HG03175 (cell line): ENCODE measurements around the gene ATXN7L1.

Experiments used
- ATAC-seq: cut with Tn5 transposase; IDR thresholded peaks from one replicate; pipeline ENCODE4 v1.9.1; 2021; ENCODE audit warnings: mild to moderate bottlenecking, moderate library complexity; ENCODE audit not compliant: unreplicated experiment

ATXN7L1 gene

DNA sequence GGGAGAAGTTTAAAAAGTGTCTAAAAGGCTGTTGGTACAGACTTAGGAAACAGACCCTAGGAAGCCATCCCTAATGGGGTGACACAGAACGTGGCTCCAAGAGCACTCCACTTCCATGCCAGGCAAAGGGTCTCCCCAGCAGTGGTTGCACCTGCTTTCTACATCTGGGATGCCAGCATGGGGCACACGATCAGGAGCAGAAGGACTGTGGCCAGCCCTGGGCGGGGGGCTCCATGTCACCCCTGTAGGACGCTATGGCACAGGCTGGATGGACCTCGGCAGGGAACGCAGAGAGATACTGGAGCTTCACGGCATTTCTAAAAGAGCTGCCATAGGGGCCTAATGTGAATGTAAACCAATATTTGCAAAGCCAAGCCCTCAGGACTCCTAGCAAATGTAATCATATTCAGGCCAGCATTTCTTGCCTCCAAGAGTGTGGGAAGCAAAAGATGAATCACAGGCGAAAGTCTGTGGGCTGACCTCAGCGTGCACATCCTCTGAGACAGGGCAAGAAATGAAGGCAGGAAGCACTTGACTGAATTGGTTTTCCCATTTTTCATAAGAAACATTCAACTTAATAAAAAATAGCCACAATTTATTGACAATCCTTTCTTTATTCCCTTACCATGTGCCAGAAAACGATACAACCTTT, 93.9 kb downstream of the ATXN7L1 start:
- ATAC-seq, result no peak

DNA sequence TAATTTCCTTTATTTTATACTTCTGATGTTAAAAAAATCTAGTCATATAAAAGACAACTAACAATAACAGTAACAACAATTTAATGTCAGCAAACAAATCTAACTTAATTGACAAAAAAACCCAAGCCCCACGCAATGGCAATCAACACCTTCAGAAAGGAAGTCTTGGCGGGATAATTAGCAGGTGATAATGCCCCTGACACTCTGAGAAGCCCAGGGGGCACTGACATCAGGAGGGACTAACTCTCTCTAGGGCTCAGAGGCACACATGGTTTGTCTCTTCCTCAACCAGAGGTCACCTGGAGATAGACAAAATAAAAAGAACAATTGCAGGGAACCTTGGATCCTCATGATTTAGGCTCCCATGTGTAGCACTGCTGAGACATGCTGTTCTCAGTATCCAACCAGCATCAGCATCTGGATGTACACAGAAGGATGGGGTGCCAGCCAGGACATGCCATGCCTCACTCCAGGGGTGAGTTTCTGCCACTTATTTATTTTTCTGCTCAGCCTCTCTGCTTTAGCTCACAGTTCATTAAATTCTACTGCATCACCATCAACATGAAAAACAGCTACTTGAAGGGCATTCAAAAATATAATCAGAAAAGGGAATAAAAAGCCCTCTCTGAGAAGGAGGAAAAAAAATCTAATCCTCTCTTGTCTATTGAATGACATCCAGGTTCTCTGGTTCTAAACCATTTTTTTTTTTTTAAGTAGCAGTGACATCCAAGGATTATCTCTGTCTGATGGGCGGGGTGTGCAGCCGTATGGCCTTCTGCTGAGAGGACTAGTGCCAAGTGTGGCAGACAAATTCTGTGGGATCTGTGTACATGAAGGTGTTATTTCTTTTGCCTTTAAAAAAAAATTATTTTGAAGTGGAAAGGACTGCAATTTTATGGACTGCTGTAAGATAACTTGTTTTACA, 96.3 kb downstream of the ATXN7L1 start:
- no peak for ATAC-seq

DNA sequence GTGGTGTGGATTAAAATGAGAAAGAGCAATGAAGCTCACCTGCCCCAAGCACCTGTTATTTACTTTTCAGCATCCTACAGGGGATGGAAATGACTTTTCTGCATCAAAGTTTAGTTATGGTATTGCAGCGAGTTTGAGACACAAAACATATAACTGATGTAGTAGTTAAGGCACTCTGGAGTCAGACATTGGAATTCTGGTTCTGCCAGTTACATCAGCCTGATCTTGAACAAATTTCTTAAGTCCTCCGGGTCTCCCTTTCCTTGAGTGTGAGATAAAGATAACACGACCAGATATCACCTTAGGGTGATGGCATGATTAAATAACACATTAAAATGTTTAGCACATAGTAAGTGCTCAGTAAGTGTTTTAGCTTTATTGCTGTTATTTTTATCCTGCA, 97.4 kb downstream of the ATXN7L1 start:
- no peak for ATAC-seq

DNA sequence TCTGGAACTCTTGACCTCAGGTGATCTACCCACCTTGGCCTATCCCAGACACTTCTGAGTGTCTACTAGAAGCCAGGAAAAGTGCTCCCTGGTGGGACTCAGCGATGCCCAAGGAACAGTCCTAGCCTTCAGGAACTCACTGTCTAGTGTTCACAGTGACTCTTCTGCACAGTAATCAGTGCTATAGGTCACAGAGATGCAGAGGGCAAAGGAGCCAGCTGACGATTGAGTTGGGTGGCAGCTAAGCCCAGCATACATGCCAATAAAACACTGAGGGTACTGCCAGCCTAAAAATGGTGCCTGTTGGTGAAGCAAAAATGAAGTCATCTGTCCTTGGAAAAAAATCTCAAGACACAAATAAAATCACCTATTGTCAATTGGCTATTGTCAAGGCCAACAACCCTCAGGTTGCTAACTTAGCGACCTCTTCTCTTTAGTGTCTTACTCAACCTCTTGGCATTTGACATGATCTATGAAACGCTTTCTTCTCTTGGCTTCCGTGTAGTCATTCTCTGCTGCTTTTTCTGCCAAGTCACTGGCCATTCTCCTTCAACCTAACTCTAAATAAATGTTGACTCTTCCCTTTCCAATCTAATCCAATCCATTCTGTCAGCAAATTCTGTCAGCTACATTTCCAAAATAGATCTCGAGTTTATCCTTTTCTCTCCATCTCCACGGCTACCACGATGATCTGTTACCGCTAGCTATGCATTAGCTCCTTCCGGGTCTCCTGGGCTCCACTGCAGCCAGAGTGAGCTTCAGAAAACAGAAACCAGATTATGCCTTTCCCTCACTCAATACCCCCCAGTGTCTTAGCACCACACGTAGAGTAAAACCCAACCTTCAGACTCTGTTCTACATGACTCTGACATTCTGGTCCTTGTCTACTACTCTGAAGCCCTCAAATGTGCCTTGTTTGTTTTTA, 99.2 kb downstream of the ATXN7L1 start:
- ATAC-seq, result no peak

DNA sequence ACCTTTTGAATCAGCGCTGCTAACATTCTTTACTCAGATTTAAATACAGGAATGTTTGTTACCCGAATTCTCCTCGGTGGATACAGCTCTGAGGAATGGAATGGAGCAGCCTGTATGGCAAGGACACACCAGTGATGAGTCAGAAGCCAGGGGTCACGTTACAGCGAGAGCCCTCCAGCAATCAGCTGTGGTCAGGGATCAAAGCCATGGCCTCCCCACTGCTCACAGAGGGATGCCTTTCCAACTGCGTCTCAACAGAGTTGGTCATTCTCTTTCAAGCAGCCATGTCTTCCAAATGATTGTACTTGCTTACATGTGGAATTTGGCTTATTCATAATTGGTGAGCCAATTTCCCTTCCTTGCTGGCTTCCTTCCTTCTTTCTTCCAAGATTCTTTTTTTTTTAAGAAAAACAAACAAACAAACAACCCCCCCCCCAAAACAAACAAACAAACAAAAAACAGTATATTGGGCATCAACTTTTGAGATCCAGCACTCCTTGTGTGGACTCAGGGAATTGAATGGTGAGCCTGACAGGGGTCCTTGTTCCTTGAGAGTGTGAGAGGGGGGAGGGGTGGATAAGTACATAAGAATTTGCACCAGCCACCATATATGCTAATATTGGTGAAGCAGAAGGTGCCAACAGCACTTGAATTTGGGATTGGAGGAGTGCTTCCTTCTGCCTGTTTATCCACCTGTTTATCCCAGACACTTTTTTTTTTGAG, 100.2 kb downstream of the ATXN7L1 start:
- ATAC-seq, result no peak

DNA sequence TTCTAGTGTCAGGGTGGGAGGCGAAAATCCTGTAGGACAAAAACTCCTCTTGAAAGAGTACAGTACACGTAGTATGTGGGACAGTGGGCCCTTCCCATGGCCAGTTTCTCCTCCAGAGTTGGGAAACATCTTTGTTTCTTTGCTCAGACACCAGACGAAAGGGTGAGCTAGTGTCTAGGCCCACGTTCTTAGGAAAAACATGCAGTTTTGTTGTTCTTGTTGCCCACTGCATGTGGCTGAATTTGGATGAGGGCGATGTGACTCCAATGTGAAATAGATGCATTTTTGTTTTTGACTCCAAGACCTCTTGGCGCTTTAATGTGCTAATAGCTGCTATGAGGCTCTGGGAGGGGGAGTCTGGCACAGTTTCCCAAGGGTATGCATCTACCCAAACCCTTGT, 100.8 kb downstream of the ATXN7L1 start:
- no peak for ATAC-seq

DNA sequence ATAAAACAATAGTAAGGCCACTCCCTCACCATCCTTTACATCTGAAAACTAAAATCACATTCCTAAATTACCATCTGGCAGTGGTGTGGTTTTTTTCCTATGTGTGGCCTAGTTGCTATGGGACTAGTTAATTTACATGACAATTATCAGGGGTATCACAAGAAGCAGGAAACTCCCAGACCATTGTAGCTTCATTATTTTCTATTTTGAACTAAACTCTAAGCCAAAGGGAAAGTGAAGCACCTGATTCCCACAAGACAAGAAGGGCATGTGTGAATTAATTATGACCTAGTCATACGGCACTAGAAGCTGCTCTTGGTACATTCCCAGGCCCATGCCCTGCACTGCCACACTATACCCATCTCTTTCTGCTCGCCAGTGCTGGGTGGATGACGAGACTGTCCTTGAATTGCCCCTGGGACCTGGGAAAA, 103.4 kb downstream of the ATXN7L1 start:
- no peak for ATAC-seq

DNA sequence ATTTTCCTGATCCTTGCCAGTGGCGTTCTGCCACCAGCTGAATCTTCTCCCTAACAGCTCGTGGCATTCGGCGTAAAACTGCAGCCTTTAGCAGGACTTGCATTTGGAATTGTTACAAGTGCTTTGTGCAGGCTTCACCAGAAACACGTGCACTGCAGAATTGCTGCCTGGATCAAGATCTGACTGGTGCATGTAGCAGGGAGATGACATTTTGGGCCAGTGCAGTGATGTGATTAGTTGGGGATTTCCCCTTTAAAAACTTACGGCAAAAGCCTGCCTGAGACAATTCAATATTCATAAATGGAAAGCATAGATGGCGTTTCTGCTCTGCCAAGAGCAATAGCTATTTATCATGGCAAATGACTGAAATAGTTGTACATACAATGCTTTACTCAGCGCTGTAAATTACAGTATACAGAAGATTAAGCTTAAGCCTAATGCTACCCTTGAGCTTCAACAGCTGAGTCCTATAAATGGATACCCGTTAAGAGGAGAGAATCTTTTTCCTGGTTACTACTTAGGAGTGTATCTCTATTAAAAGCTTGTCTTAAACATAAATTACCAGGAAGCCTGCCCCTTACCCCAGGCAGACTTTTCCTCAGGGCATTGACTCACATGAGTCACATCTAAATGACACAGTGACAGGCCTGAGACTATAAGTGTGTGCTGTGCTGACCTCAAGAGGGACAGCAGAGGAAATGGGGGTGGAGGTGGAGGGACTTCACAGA, 106.3 kb downstream of the ATXN7L1 start:
- ATAC-seq, result no peak

DNA sequence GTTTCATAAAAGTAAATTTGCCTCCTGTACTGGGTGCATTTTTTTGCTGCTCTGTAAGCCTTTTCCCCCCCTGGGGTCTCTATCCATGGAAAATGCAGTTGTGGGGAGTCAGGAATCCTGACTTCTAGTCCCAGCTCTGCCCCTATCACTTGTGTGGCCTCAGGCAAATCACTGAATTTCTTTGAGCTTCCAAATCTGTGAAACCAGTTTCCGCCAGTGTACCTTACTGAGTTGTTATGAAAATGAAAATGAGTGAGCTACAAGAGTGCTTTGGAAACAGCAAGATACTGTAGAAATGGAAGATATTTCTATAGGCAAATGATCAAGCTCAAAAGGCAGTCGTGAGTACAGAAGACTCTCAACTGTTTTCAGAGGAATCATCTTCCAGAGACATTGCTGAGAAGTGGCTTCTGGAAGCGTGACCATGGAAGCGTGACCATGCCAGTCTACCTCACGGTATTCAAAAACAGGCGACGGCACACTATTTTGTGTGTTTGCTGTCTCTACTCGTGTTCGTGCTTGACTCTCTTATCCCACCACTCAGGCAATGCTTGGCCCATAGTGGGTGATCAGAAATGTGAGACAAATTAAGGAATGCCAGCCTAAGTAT, 107.4 kb downstream of the ATXN7L1 start:
- no peak for ATAC-seq

DNA sequence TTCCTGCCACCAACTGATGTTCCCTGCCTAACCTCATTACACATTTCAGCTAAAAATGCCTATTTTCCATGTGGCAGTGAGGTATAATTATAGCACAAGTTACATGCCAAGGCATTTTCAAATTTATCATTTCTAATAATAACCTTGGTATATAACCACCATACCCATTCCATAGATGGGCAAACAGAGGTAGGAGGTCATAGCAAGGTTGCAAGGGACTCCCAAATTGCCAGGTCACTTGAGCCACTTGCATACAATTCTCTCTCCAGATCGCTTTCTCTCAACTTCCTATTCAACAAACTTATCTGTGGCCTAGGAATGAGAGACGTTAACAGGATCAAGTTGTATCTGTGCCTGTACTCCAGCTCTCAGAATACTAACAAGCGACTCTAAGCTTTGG, 108.3 kb downstream of the ATXN7L1 start:
- no peak for ATAC-seq

DNA sequence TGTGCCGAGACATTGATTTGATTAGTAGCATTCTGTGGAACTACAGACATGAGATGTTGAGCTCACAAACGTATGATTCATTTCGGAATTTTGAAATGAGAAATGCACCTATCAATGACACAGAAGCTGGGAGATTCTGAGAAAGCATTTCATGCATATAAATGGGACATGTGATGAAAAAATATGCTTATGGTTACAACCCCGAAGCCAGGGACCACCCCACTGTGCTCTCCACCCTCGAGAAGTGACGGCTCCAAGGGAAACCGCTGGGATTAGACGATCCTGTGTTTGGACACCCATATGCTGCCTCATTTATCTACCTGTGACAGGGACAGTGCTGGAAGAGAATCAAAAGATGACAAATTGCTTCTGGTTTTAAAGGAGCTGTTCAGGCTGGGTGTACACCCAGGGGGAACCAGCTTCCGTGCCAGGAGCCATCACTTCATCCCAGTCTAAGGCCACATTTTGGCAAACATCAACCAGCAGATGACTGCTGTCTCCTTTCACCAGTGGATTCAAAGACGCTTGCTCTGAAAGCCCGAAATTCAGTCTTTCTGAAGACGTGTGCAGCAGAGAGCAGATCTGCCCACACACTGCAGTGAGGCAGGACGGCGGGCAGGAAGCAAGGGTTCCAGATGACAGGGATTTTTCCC, 109.9 kb downstream of the ATXN7L1 start:
- ATAC-seq, result no peak

DNA sequence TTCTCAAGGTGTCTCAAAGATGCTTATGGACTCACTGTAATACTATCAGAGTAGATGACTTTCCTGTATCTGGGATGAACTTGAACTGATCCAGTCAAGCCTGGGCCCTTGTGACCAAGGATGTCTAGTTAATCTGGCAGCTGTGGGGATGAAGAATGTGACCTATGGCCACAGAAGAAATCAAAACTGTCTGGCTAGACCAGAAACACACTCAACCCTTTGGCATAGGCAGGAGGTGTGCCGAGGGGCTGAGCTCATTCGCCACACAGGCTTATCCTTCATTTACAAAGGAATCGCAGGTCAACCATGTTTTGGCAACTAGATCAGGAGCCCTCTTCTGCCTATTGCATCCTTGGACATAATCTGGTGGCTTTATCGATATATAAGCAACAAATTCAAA, 110.6 kb downstream of the ATXN7L1 start:
- ATAC-seq, result no peak

DNA sequence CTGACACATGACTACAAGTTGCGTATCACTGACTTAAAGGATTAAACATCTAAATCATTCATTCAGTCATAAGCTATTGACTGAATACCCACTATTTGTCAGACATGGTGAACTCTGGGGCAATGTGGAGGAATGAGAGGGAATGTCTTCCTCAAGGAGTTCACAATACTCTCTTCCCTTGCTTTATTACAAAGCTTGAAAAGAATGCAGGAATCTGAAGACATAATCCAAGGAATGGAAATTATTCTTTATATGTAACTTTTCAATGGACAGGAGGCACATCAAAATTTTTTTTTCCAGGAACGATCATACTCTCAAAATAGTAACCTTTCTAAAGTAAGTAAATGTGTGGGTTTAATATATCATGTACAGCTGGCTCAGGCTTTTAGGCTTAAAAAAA, 111.9 kb downstream of the ATXN7L1 start:
- ATAC-seq, result no peak

DNA sequence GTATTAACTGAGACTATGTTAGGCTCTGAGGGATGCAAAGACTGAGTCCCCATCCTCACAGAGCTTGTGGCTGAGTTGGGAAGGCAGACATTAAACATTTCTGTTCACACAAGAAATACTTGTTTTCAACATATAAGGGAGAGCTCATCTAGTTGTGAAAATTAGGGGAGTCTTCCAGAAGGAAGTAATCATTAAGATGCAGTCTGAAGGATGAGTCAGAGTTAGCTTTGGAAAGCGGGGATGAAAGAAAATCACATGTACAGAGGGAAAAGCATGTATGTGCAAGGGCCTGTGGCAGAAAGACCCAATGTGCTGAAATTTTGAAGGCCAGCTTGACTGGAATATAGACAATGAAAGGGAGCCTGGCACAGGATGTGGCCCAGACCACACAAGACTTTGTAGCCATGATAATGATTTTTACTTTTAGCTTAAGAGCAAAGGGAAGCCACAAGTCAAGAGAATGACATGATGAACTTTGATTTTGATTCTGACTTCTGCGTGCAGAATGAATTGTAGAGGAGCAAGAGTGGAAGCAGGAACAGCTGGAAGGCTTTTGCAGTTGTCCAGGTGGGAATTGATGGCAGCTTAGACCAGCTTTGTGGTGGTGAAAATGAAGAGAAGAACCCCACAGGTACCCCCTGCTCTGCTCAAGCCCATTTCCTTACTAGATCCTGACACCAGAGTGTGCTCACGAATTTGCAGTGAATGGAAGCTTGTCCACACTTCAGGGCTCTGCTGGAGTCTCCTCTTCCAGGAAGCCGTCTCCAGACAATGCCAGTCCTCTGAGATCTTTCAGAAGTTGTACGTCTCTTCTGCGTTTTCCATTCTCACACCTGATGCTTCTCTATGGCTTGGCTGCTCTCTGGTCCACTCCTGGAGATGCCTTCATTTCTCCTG, 115.6 kb downstream of the ATXN7L1 start:
- no peak for ATAC-seq

DNA sequence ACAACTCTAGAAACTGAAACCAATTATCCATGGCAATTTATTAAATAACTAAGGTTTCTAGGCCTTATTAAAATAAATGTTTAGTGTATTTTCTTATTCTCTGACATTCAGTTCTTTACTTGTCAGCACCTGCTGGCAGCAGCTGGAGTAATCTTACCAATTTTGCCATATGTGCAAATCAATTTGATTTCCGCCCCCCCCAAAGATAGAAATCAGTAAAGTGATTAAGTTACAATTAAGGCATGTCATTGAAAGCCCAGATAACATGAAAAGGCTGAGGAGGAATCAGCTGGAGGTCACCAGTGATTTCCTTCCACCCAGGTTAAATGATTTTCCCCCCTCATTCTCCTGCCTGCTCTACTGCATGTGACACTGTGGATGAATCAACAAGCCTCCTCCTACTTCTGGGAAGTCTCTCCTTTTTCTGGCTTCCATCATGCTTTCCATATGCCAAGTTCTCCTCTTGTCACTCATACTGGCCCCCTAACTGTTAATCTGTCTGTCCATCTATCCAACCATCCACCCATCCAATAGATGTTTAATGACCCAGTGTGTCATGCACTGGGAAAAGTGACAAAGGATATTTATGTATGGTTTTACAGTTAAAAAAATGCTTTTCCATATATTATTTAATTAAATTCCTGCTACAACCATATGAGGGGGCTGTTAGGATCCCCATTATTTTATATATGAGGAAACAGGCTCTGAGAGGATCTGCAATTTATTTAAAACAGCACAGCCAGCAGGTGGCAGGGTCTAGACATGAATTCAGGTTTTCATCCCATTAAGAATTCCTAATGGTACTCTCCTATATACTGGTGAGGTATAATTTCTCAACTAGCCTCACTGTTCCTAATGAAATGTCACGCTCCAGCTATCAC, 116.5 kb downstream of the ATXN7L1 start:
- no peak for ATAC-seq

DNA sequence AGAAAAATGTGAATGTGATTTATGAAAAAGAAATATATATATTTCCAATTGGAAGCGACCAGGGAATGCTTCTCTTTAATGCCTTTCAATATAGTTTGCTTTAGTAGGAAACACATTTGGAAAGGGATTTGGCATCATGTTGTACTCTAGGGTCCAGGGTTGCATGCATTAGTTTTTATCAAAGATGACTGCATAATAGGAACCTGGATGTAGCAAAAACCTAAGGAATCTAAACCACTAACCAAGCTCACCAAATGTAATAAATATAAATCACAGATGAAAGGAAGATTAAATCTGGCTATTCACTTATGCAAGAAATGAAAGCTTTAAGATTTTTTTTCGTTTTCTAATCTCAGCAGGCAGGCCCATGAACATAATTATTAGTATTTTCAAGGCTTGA, 120.0 kb downstream of the ATXN7L1 start:
- ATAC-seq, result no peak

DNA sequence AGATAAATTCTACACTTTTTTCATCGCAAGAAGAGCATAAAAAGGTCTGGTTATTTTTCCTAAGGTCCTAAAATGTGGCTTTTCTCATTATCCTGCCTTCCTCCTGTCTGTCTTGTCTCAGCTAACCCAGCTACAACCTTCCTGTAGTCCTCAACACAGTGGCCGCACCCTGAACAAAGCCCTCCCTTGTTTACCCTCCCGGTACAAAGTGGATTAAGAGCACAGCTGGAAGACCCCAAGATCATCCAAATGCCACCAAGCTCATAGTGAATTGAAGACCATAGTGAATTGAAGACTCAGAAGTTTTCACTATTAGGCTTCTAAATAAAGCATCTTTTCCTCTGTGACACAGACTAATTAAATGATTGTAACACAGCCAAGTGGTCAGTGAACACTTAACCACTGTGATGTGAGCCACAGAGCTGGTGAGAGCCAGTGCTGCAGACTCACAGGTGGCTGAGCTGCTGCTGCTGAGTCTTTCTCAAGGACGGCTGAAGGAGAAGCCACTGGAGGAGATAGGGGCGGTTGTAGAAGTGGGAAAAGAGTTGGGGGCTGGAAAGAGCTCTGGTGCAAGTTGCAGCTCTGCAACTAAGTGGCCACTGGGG, 123.6 kb downstream of the ATXN7L1 start:
- no peak for ATAC-seq
